ENCODE data around the gene LDB1.

DNA sequence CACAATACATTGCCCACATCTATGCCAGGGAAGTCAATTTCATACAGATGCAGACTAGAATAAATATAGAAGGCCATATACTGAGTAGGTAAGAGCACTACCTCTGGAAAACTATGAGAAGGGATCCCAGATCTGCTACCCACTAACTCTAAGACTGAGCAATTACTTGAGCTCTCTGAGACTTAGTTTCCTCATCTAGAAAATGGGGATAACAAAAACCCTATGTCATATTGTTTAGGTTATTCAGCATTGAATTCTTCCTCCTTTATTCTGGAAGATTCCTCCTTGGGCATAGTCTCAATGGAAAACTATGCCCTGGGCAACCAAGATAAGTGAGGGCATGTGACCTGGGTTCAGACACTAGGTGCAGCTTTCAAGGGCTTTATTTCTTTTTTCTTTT lies 60.2 kb downstream of the LDB1 start:
- TF ChIP-seq FOXP2 (optimal IDR thresholded peaks at IDR 0.05; ENCODE audit: borderline replicate concordance, extremely low read depth, extremely low read length, insufficient read depth) (no peak), POLR2AphosphoS5 (IDR thresholded peaks at IDR 0.05; ENCODE audit: low read depth, low read length) (no peak), TAF1 (IDR thresholded peaks at IDR 0.05; ENCODE audit: borderline replicate concordance, insufficient read depth, low read length) (no peak)
